GM19372 (cell line): ENCODE results near the gene IL1B.

Source experiments
- ATAC-seq: cut with Tn5 transposase; IDR thresholded peaks from one replicate; pipeline ENCODE4 v1.9.1; 2021; ENCODE audit warnings: mild to moderate bottlenecking, low read depth, moderate library complexity; ENCODE audit not compliant: unreplicated experiment

Gene IL1B

GRCh38 chr2:112830682-112831512 is 5.7 kb downstream of the IL1B start:
- ATAC-seq = no peak

- ATAC-seq = no peak
Measured at GRCh38 chr2:112829961-112830681, 6.5 kb downstream of the IL1B start.

- ATAC-seq = no peak
Measured at GRCh38 chr2:112829101-112829960, 7.2 kb downstream of the IL1B start.

- ATAC-seq = no peak
Measured at GRCh38 chr2:112828251-112828691, 8.3 kb downstream of the IL1B start.

- no peak for ATAC-seq
Measured at GRCh38 chr2:112827604-112828185, 8.9 kb downstream of the IL1B start.

- no peak for ATAC-seq
Measured at GRCh38 chr2:112827009-112827408, 9.6 kb downstream of the IL1B start.

- no peak for ATAC-seq
Measured at GRCh38 chr2:112825706-112826105, 10.9 kb downstream of the IL1B start.

GRCh38 chr2:112824694-112825085 is 11.9 kb downstream of the IL1B start:
- ATAC-seq = no peak

- no peak for ATAC-seq
Measured at GRCh38 chr2:112821682-112822081, 14.9 kb downstream of the IL1B start.

GRCh38 chr2:112821142-112821541 is 15.4 kb downstream of the IL1B start:
- peak; percentile 78 for ATAC-seq

GRCh38 chr2:112820343-112820742 is 16.2 kb downstream of the IL1B start:
- ATAC-seq = no peak

GRCh38 chr2:112819081-112819480 is 17.5 kb downstream of the IL1B start:
- ATAC-seq = no peak

GRCh38 chr2:112818094-112818902 is 18.3 kb downstream of the IL1B start:
- ATAC-seq = no peak

- ATAC-seq = no peak
Measured at GRCh38 chr2:112817082-112817689, 19.4 kb downstream of the IL1B start.

GRCh38 chr2:112814278-112814677 is 22.3 kb downstream of the IL1B start:
- ATAC-seq = no peak

GRCh38 chr2:112813280-112813966 is 23.2 kb downstream of the IL1B start:
- no peak for ATAC-seq

GRCh38 chr2:112812318-112813267 is 24.0 kb downstream of the IL1B start:
- ATAC-seq = peak; percentile 64
